H9 (cell line): Measurements from ENCODE around the gene ACSM4. TPM values are rescaled to one million over a fixed set of nuclear protein-coding genes. Genes with fewer than 3 reads are reported as not detected.

ENCODE experiments used
- DNase-seq: peaks from one replicate; pipeline ENCODE4 v3.0.0-alpha.2; 2017
- H2AFZ ChIP-seq: one replicate; pipeline ENCODE4 v1.6.1; 2013; ENCODE audit warnings: mild to moderate bottlenecking, low read length, control low read depth, moderate library complexity
- H2AK5ac ChIP-seq: 2 replicates; pipeline ENCODE4 v1.6.1; 2013; ENCODE audit warnings: low read length, control low read depth, mixed read lengths; ENCODE audit not compliant: insufficient read length
- H2BK120ac ChIP-seq: one replicate; pipeline ENCODE4 v1.6.1; 2013; ENCODE audit warnings: low read depth, mild to moderate bottlenecking, low read length, control low read depth, inconsistent platforms; ENCODE audit not compliant: poor library complexity, severe bottlenecking
- H2BK12ac ChIP-seq: 2 replicates; pipeline ENCODE4 v1.6.1; 2013; ENCODE audit warnings: low read length, control low read depth, mixed read lengths, low read depth; ENCODE audit not compliant: insufficient read length
- H2BK15ac ChIP-seq: 2 replicates; pipeline ENCODE4 v1.6.1; 2013; ENCODE audit warnings: low read depth, low read length, control low read depth
- H2BK20ac ChIP-seq: one replicate; pipeline ENCODE4 v1.6.1; 2013; ENCODE audit warnings: low read depth, mild to moderate bottlenecking, low read length, control low read depth, inconsistent platforms; ENCODE audit not compliant: poor library complexity, severe bottlenecking
- H2BK5ac ChIP-seq: 2 replicates; pipeline ENCODE4 v1.6.1; 2013; ENCODE audit warnings: low read length, control low read depth, mixed read lengths; ENCODE audit not compliant: insufficient read length
- H3K14ac ChIP-seq: 2 replicates; pipeline ENCODE4 v1.6.1; 2013; ENCODE audit warnings: low read length, control low read depth; ENCODE audit not compliant: insufficient read depth
- H3K18ac ChIP-seq: 2 replicates; pipeline ENCODE4 v1.6.1; 2013; ENCODE audit warnings: low read depth, mild to moderate bottlenecking, mixed read lengths, low read length, control low read depth; ENCODE audit not compliant: insufficient read length
- H3K23ac ChIP-seq: 2 replicates; pipeline ENCODE4 v1.6.1; 2013; ENCODE audit warnings: low read length, control low read depth, mixed read lengths, low read depth; ENCODE audit not compliant: insufficient read length
- H3K23me2 ChIP-seq: 2 replicates; pipeline ENCODE4 v1.6.1; 2013; ENCODE audit warnings: low read depth, mild to moderate bottlenecking, mixed read lengths, low read length, control low read depth; ENCODE audit not compliant: insufficient read length, poor library complexity, severe bottlenecking
- H3K27ac ChIP-seq: 2 replicates; pipeline ENCODE4 v1.5.1; 2013; ENCODE audit warnings: low read length, control low read depth, mixed read lengths, low read depth; ENCODE audit not compliant: insufficient read length
- H3K27me3 ChIP-seq: 2 replicates; pipeline ENCODE4 v1.6.1; 2013; ENCODE audit warnings: low read length, control low read depth, inconsistent platforms; ENCODE audit not compliant: insufficient read depth
- H3K4ac ChIP-seq: 2 replicates; pipeline ENCODE4 v1.6.1; 2013; ENCODE audit warnings: low read depth, mild to moderate bottlenecking, control low read depth, inconsistent platforms, low read length, moderate library complexity
- H3K4me1 ChIP-seq: 2 replicates; pipeline ENCODE4 v1.6.1; 2013; ENCODE audit warnings: low read length, control low read depth, inconsistent platforms; ENCODE audit not compliant: insufficient read depth
- H3K4me2 ChIP-seq: 2 replicates; pipeline ENCODE4 v1.6.1; 2013; ENCODE audit warnings: low read length, control low read depth, mixed read lengths; ENCODE audit not compliant: insufficient read length, insufficient read depth
- H3K56ac ChIP-seq: 2 replicates; pipeline ENCODE4 v1.6.1; 2013; ENCODE audit warnings: low read depth, mild to moderate bottlenecking, mixed read lengths, low read length, control low read depth; ENCODE audit not compliant: insufficient read length
- H3K79me1 ChIP-seq: 2 replicates; pipeline ENCODE4 v1.6.1; 2013; ENCODE audit warnings: low read depth, mild to moderate bottlenecking, moderate library complexity, low read length, control low read depth, inconsistent platforms; ENCODE audit not compliant: insufficient read depth, poor library complexity, severe bottlenecking
- H3K79me2 ChIP-seq: 2 replicates; pipeline ENCODE4 v1.6.1; 2013; ENCODE audit warnings: low read length, control low read depth, inconsistent platforms; ENCODE audit not compliant: insufficient read depth
- H3K9ac ChIP-seq: 2 replicates; pipeline ENCODE4 v1.6.1; 2013; ENCODE audit warnings: low read length, control low read depth, mixed read lengths; ENCODE audit not compliant: insufficient read length; ENCODE audit errors: extremely low read depth
- H3K9me3 ChIP-seq: one replicate; pipeline ENCODE4 v1.6.1; 2013; ENCODE audit warnings: low read depth, low read length, inconsistent platforms; ENCODE audit not compliant: control insufficient read depth
- H3T11ph ChIP-seq: one replicate; pipeline ENCODE4 v1.6.1; 2013; ENCODE audit warnings: mild to moderate bottlenecking, low read length, control low read depth, inconsistent platforms
- H4K20me1 ChIP-seq: one replicate; pipeline ENCODE4 v1.6.1; 2013; ENCODE audit not compliant: control insufficient read depth, insufficient read length, insufficient read depth
- H4K5ac ChIP-seq: 2 replicates; pipeline ENCODE4 v1.6.1; 2013; ENCODE audit warnings: low read depth, mild to moderate bottlenecking, mixed read lengths, low read length, control low read depth; ENCODE audit not compliant: insufficient read length
- H4K8ac ChIP-seq: replicated peaks from 2 replicates; pipeline ENCODE4 v1.6.1; 2013; ENCODE audit warnings: low read length, control low read depth, mixed read lengths, low read depth; ENCODE audit not compliant: insufficient read length
- H4K91ac ChIP-seq: 2 replicates; pipeline ENCODE4 v1.6.1; 2013; ENCODE audit warnings: low read depth, mild to moderate bottlenecking, moderate library complexity, mixed read lengths, low read length, control low read depth; ENCODE audit not compliant: insufficient read length
- H3K27ac Mint-ChIP-seq, 3 experiments: 2 replicates in 2 of 3; 3 replicates in 1 of 3; pipeline ENCODE4 v1.8.0; 2020 to 2021; ENCODE audit warnings: mixed read lengths in 3 of 3, mild to moderate bottlenecking in 1 of 3, moderate library complexity in 1 of 3
- H3K27me3 Mint-ChIP-seq: 2 replicates; pipeline ENCODE4 v1.8.0; 2021; ENCODE audit warnings: low read depth, mild to moderate bottlenecking, moderate library complexity, mixed read lengths
- H3K36me3 Mint-ChIP-seq, 3 experiments: 2 replicates in 2 of 3; 3 replicates in 1 of 3; pipeline ENCODE4 v1.8.0; 2020 to 2021; ENCODE audit warnings: low read depth in 3 of 3, mixed read lengths in 3 of 3; ENCODE audit not compliant: insufficient read depth in 1 of 3
- H3K4me1 Mint-ChIP-seq, 2 experiments: 2 replicates each; pipeline ENCODE4 v1.8.0; 2020; ENCODE audit warnings: mixed read lengths in 2 of 2
- H3K4me3 Mint-ChIP-seq, 2 experiments: 2 replicates in 1 of 2; 3 replicates in 1 of 2; pipeline ENCODE4 v1.8.0; 2020 to 2021; ENCODE audit warnings: mild to moderate bottlenecking in 2 of 2, mixed read lengths in 2 of 2, moderate library complexity in 1 of 2
- H3K9me3 Mint-ChIP-seq, 2 experiments: 2 replicates in 1 of 2; 3 replicates in 1 of 2; pipeline ENCODE4 v1.8.0; 2020; ENCODE audit warnings: mild to moderate bottlenecking in 2 of 2, mixed read lengths in 2 of 2, moderate library complexity in 1 of 2
- CTCF ChIP-seq: fragments of 200-600 bp; sonication (generic); conservative IDR thresholded peaks from 3 replicates; pipeline ENCODE4 v1.8.0; 2021; ENCODE audit warnings: antibody characterized with exemption, mild to moderate bottlenecking
- total RNA-seq: library from RNA; stranded (reverse); gene quantifications from 2 replicates; pipeline ENCODE4 v1.2.1, GENCODE V29; 2021

Gene ACSM4
- total RNA-seq, 1 experiment from 2014 or later: not detected

GRCh38 chr12:7264538-7264937, 39.3 kb upstream of the ACSM4 start:
- Mint-ChIP-seq H3K9me3 (no peaks in the 10 kb centered on the region; a peak in 1 of 5 replicates), H3K27ac (no peak overlapping the region), H3K4me3 (no peak overlapping the region), H3K4me1 (no peaks in the 10 kb centered on the region; a peak in 1 of 4 replicates), H3K27me3 (0 out of 2 replicates have a peak, but pooled peaks cover 3% of the 10 kb centered on the region), H3K36me3 (no peaks in the 10 kb centered on the region)
- Histone ChIP-seq H3K23me2 (no peaks in the 10 kb centered on the region), H3K79me2 (no peaks in the 10 kb centered on the region), H3K4me2 (no peak overlapping the region), H3K9me3 (no peaks in the 10 kb centered on the region), H3K4ac (no peak overlapping the region), H3T11ph (no peak overlapping the region), H3K27ac (no peak overlapping the region), H4K5ac (no peak overlapping the region), H2BK12ac (no peak overlapping the region), H3K56ac (no peak overlapping the region), H3K14ac (no peak overlapping the region), H3K18ac (no peak overlapping the region), H3K79me1 (no peaks in the 10 kb centered on the region), H4K20me1 (no peaks in the 10 kb centered on the region), H3K4me1 (no peaks in the 10 kb centered on the region), H3K27me3 (no peaks in the 10 kb centered on the region), H2AFZ (no peak overlapping the region), H2AK5ac (no peak overlapping the region), H2BK120ac (no peak overlapping the region), H2BK5ac (no peak overlapping the region), H2BK20ac (no peak overlapping the region), H3K9ac (no peak overlapping the region), H4K8ac (no peak overlapping the region), H2BK15ac (no peak overlapping the region), H4K91ac (no peak overlapping the region), H3K23ac (no peak overlapping the region)
- DNase-seq: no peak
- no peak for TF ChIP-seq CTCF
